Frontal cortex (tissue), 4 donors: ENCODE data around the gene HPSE. TPM values are rescaled to one million over a fixed set of nuclear protein-coding genes. Genes with fewer than 3 reads are reported as not detected.
A peak's percentile ranks its signal among the peaks of the same experiment; 100 is the strongest.
"Not testable (repeated sequence)": the region's sequence is repeated elsewhere in the genome, so short reads cannot be mapped to it uniquely, and the experiment has no call there.

Experiments
- DNase-seq, 2 donors: peaks; one replicate each; pipeline ENCODE4 v3.0.0; 2012; ENCODE audit warnings: low spot score in 2 of 2
- FAIRE-seq: peaks from 2 replicates; lab custom pipeline; 2012; peaks lifted over from hg19 to GRCh38; lab: Jason Lieb, UNC
- total RNA-seq: library from RNA; depleted of rRNA; stranded (reverse); fragments of >200 nt; gene quantifications from one replicate; pipeline ENCODE4 v1.2.3, GENCODE V29; 2014
- donor health status: control.
- donor health status: control.
- donor health status: control.

HPSE gene
- total RNA-seq, 1 donor from 2014 or later, result 0.82 TPM

DNA sequence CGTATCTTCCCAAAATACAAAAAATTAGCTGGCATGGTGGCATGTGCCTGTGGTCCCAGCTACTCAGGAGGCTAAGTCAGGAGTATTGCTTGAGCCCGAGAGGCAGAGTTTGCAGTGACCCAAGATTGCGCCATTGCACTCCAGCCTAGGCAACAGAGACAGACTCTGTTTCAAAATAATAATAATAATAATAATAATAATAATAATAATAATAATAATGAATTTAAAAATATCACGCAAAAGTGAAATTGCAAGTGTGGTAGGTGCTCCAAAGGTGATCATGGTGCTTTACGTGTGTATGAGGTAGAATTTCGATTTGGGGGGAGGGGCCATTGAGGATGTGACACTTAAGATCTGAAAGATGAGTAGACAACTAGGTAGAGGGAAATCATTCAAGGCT, 4.9 kb upstream of the HPSE start:
- FAIRE-seq, result no peak

DNA sequence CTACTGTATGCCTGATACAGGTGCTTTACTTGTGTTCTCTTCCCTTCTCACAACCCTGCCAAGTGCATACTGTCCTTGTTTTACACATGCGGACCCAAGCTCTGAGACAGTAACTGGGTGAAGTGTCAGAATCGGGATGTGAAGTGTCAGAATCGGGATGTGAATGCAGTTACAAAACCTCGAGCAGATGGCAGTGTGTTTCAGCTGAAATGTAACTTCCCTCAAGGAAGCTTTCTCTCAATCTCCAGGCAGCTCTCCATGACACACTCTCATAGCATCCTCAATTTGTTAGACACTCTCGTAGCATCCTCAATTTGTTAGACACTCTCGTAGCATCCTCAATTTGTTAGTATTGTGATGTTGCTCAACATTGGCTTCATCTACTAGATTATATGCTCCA, 1.1 kb upstream of the HPSE start:
- FAIRE-seq (no peak), DNase-seq (peak in 1 of 2 donors; percentile 31)

More for the DNA sequence above, 4.9 kb upstream of the HPSE start:
- no peak for DNase-seq

DNA sequence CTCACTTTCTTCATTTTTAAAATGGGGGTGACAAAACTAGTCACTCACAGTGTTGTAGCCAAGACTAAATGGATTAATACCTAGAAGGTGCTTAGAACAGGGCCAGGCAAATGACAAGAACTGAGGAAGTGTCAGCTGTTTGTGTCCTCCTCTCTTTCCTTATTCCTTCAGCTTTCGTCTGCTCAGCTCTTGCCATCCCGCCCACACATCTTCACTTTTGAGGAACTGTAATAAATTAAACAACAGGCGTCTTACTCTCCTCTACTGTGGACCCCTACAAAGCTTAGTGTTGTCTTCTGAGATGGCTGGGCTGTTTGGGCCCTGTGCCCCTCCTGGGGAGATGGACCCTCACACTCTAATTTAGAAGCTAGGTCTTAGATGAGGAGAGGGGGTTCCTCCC, 2.7 kb downstream of the HPSE start:
- FAIRE-seq (no peak), DNase-seq (no peak)

DNA sequence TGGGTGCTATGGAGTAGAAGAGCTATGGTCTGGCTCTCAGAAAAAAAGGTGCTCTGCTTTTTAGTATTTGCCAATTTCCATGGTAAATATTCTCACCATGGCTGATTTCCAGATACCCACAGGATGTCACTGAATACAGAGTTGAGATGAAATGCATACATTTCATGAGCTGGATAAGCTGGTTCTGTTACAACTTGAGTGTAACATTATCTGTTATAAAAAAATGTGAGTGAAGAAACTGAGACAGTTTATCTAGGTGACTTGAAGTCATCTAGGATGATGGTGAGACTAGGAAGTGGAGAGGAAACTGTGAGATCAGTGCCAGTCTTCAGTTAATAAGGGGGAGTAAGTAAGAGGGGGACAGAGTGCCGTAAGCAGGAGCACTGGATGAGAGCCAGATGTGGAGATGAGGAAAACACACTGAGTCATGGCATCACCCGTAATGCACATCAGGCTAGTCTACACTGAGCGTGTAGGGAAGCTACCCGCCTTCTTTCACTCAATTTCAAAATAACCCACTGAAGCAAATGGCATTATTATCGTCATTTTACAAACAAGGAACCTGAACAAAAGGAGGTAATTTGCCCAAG, 5.0 kb downstream of the HPSE start:
- FAIRE-seq (no peak), DNase-seq (no peak)

DNA sequence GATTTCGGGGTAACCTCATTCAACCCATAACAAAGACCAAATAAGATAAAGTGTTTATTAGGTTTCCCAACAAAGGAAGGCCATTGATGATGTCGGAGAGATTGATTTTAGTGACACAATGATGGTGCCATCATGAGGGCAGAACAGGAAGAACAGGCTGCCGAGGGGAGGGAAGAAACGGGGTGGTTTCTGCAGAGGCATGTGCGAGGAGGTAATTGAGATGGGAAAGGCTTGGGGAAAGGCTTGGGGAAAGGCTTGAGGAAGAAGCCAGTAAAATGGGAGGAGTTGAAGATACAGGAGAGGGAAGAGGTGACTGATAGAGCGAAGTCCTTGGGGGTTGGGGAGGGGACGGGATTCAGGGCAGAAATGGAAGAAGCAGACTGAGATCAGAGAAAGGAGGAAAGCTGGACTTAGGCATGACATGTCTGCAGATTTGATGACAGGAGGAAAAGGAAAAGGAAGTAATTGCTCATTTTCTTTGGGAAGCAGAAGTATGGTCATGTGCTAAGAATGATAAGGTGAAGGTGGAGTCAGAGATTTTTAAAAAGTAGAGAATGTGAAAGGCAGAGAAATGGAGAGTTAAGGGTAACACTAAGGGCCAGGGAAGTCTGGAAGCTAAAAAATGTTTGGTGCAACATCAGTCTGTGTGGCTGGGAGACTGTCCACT, 6.0 kb downstream of the HPSE start:
- FAIRE-seq, result no peak
- DNase-seq, result no peak

DNA sequence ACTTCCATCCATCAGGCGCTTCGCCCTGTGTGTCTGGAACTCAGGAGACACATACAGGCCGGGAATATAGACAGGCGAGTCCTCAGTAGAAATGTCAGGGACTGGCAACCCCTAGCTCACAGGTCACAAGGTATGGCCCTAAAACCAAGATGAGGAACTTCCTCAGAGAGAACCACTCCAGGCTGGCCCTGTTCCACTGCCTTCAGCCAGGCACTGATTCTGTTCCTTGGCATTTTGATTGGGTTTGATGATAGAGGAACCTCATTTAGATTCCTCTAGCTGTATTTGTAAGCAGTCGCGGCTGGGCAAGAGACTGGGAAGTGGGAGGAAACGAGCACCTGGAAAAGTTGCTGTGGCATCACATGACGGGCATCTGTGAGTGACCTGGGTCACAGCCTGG, 8.1 kb downstream of the HPSE start:
- FAIRE-seq (no peak), DNase-seq (no peak)

DNA sequence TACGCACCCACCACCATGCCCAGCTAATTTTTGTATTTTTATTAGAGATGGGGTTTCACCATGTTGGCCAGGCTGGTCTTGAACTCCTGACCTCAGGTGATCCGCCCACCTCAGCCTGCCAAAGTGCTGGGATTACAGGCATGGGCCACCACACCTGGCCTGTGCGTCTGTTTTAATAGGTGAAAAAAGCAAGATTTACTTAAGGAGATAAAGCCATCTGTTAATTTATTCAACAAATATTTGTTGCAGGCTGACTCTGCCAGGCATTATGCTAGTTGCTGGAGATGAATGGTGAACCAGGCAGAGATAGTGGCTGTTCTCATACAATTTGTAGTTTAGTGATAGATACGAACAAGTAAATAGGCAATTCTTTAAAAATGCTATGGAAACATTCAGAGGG, 9.3 kb downstream of the HPSE start:
- not testable (repeated sequence) for DNase-seq, FAIRE-seq

DNA sequence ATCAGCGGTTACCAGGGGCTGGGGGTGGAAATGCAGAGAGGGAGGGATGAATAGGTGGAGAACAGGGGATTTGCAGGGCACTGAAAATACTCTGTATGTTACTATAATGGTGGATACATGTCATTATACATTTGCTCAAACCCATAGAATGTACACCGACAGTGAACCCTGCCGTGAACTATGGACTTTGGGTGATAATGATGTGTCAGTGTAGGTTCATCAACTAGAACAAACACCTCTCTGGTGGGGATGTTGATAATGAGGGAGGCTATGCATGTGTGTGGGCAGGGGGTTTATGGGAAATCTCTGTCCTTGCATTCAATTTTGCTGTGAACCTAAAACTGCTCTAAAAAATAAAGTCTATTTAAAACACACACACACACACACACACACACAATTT, 11.5 kb downstream of the HPSE start:
- FAIRE-seq (no peak), DNase-seq (no peak)

DNA sequence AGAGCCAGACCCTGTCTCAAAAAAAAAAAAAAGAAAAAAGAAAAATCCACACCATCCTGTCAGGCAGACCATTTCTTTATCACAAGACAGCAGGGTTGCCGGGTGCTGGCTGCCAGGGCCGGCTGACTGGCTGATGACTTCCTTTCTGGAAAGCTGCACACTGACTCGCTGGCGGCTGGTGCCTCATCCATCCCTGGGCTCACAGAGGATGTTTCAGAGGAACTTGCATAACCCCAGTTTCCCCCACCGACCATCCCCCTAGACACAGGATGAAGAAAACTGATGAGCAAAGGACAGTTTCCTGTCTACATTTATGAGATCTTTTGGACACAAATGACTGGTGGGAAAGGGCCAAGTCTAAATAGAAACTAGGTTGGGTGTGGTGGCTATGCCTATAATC, 14.1 kb downstream of the HPSE start:
- FAIRE-seq, result no peak
- peak in 1 of 2 donors; percentile 20 for DNase-seq

DNA sequence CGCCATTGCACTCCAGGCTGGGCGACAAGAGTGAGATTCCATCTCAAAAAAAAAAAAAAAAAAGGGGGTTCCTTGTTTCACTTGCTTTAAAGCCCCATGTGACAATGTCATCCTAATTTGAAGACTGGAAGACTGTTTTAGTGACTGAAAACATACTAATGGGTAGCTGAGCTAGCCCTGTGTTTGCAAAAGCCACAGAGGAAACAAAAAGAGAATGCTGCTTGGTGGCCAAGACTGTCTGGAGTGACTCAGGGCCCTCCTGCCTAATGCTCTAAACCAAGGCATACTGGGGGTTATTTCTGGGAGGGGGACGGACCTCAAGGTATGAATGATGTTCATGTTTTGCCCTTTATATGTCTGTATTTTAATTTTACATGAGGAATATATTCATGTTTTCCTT, 16.0 kb downstream of the HPSE start:
- FAIRE-seq, result no peak
- DNase-seq, result no peak

DNA sequence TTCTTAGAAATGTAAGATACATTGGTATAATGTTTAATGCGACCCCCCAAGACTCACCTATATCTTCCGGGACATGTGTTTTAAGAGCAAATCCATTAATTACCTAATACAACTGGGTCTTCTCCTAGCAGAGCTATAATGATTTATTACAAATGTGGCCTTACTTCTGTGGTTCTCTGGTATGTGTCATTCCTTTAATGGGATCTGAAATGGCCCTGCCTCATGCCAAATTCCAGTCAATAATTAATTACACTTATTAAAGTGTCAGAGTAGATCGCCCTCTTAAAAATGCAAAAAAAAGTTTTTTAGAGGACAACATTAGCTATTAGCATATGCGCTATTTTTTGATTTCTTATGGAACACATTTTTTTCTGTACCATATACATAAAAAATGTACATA, 17.0 kb downstream of the HPSE start:
- DNase-seq (no peak), FAIRE-seq (no peak)

DNA sequence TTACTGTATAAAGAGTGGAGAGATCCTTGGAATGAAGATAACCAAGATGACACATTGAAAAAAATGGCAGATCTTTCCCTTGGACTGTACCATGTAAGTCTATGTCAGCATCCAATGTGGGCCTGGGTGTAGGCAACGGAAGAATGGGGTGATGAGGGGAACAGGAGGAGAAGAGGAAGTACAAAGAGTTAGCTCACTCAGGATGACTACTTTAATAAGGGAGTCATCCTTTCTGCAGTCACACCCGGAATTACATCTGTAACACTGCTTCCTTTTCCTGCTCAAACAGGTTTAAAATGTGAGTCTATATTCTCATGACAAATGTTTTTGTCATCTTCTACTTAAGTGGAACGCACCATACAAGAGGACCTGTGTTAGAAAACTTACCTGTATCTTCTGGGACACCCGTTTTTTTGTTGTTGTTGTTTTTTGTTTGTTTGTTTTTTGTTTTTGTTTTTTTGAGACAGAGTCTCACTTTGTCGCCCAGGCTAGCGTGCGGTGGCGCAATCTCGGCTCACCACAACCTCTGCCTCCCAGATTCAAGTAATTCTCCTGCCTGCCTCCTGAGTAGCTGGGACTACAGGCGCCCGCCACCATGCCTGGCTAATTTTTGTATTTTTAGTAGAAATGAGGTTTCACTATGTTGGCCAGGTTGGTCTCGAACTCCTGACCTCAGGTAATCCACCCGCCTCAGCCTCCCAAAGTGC, 18.0 kb downstream of the HPSE start:
- DNase-seq, result no peak
- FAIRE-seq, result no peak

DNA sequence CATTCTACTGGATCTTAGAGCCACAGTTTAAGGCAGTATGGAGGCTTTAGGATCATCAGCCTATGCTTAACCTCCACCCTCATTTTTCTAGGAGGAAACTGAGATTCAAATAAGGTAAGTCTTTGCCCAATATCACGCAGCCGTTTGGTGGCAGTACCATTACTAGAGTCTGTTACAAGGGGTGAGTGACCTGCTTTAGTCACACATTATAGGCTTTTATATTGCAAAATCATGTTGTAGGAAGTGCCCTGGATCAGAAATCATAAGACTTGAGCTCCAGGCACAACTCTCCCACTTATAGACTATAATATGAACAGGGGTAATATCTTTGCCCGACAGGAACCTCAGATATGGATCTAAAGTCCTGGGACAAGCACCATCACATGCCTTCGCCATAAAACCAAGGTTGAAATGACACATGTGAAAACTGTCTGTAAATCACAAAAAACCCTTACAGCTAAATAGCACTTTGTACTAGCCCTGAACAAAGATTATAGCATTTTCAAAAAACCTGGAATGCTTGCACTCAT, 19.2 kb downstream of the HPSE start:
- FAIRE-seq (no peak), DNase-seq (no peak)

DNA sequence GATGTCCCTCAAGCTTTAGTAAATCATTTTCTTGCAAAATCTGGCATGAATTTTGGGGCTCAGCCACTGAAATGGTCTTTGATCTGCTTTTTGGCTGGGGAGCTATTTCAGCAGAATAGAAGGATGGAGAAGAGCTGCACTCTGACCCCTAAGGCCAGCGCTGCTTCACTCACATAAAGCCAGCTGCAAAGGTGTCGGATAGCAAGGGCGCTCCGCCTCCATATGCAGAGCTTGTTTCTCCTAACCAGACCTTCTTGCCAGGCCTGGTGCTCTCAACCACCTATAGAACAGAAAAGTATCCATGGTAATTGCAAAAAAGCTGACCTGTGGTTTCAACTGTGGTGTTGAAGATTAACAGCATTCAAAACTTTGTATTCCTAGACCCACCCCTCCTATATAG, 26.0 kb downstream of the HPSE start:
- FAIRE-seq, result no peak

DNA sequence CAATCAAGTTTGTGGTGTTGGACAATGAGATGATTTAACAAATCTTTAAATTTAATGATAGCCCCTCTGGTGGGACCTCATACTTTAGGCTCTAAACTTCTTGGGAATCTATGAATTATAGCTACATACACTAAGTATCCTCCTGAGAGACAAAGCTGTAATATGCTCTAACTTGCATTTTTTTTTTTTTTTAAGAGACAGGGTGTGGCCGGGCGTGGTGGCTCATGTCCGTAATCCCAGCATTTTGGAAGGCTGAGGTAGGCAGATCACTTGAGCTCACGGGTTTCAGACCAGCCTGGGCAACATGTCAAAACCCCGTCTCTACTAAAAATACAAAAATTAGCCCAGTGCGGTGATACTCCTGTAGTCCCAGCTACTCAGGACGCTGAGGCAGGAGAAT, 26.7 kb downstream of the HPSE start:
- FAIRE-seq (no peak), DNase-seq (no peak)

More for the DNA sequence above, 26.0 kb downstream of the HPSE start:
- DNase-seq, result no peak

DNA sequence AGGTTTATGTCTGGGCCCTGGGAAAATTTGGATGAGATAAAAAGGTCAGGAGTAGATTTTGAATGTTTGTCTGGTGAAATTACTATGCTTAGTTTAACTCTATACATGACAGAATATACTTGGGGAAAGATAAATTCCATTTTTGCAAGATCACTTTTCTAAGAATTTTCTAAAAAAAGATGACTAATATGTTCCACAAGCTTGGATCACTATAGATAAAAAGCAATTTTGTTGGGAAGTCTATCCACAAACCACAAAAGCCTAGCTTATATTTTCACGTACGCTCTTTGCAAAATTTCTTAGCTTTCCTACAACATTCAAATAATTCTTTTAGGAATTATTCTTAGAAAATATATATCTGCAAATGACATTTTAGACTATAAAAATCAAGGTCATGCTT, 29.5 kb downstream of the HPSE start:
- DNase-seq, result no peak
- no peak for FAIRE-seq

DNA sequence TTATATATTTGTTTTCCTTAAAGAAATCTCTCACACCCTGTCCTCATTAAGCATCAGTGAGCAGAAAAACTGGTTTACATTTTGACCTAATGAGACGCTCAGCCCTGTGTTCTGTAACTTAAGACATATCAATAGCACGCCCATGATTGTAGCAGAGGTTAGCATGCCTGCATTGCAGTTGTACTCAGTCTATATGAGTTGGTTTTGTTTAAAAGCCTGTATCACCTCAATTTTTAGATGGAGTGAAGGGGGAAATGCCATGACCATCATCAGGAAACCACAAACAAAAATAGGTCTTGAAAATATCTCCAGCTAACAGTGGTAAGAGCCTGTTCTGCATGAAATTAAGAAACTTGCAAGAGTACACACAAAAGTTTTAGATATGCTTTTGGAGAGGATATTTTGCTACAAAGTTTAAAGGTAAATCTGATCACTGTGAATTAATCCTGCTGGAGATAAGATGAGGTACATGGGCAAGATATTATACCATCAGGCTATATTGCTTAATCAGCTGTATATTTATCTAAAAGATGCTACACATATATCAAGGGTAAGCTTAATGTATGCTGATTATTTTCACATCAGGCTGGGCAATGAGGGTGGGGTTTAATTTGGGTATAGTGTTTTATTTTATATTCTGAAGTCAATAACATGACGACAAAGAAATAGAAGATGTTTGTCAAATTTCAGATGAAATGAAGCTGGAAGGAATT, 36.9 kb downstream of the HPSE start:
- FAIRE-seq (no peak), DNase-seq (no peak)

DNA sequence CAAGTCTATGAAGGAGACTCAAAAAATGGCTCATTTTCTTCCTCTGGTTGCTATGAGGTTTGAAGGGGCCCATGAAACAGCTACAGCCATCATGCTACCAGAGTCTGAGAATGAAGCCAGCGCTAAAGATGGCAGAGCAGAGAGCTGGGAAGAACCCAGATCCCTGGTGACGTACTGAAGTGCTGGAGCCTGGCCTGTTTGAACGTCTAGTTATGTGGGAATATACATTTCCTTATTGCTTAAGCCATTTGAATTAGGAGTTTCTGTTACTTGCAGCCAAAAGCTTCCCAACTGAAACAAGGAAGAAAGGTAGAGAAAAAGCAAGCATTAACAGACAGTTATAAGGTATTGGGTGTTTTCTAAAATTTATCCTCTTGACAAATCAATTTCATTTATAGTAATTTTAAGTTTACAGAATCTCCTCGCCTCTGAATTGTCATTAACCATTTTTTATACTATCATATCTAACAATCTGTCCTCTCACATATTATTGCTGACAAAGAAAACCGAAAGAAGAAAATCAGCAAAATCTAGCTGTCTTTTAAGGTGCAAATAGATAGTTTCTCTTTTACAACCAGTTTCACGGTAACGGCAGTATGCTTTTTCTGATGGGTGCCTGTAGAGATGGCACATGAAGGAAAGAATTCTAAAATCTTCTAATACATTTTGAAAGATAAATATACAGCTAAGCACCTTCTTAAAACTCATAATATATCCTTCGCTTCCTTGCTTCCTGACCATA, 41.2 kb downstream of the HPSE start:
- no peak for DNase-seq
- no peak for FAIRE-seq

DNA sequence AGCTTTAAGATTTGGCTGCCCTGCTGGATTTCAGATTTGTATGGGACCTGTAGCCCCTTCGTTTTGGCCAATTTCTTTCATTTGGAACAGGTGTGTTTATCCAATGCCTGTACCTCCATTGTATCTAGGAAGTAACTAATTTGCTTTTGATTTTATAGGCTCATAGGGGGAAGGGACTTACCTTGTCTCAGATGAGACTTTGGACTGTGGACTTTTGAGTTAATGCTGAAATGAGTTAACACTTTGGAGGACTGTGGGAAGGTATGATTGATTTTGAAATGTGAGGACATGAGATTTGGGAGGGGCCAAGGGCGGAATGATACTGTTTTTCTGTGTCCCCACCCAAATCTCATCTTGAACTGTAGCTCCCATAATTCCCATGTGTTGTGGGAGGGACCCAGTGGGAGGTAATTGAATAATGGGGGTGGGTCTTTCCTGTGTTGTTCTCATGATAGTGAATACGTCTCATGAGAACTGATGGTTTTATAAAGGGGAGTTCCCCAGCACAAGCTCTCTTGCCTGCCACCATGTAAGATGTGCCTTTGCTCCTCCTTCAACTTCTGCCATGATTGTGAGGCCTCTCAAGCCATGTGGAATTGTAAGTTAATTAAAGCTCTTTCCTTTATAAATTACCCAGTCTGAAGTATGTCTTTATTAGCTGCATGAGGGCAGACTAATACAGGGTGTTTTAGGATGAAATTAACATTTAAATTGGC, 44.4 kb downstream of the HPSE start:
- not testable (repeated sequence) for DNase-seq, FAIRE-seq
